Lower lobe of right lung (tissue), 2 donors: Measurements from ENCODE around the gene COX4I1. TPM values are rescaled to one million over a fixed set of nuclear protein-coding genes. Genes with fewer than 3 reads are reported as not detected.

ENCODE experiments used
- ATAC-seq, 2 donors: fragments of 200-7000 bp; cut with Tn5 transposase; one replicate each; pipeline ENCODE4 v1.9.1; 2020 to 2022; ENCODE audit warnings: mild to moderate bottlenecking in 2 of 2, moderate library complexity in 2 of 2
- DNase-seq: peaks from one replicate; pipeline ENCODE4 v3.0.0-alpha.2; 2020
- H3K27ac ChIP-seq: fragments of 200-600 bp; one replicate; pipeline ENCODE4 v1.8.0; 2022
- H3K27me3 ChIP-seq: fragments of 200-600 bp; one replicate; pipeline ENCODE4 v1.8.0; 2022; ENCODE audit warnings: low read depth
- H3K36me3 ChIP-seq: fragments of 200-600 bp; one replicate; pipeline ENCODE4 v1.8.0; 2022; ENCODE audit warnings: mild to moderate bottlenecking
- H3K4me1 ChIP-seq: fragments of 200-600 bp; one replicate; pipeline ENCODE4 v1.8.0; 2022
- H3K4me3 ChIP-seq: fragments of 200-600 bp; one replicate; pipeline ENCODE4 v1.8.0; 2022; ENCODE audit warnings: mild to moderate bottlenecking
- H3K9me3 ChIP-seq: fragments of 200-600 bp; one replicate; pipeline ENCODE4 v1.8.0; 2022
- intact Hi-C: fragments of 100-400 bp; cut with DNase I; formaldehyde crosslinking; loops from one replicate; pipeline ENCODE4 v1.11.0; 2022
- total RNA-seq: library from RNA; stranded (reverse); fragmentation: NEBNext Ultra II Directional; extraction: Animal tissue kit (Norgen Biotek cat#: 25700); gene quantifications from one replicate; pipeline ENCODE4 v1.2.1, GENCODE V29; 2021
- TF ChIP-seq, protein P1 (sequence below): fragments of 200-600 bp; IDR thresholded peaks from one replicate; pipeline ENCODE4 v1.8.0; 2022; ENCODE audit warnings: antibody characterized with exemption, mild to moderate bottlenecking
- donor health status: DM: no; HTN: yes; CAD: no; lungs with severe emphysema.

The COX4I1 gene
- total RNA-seq, 1 donor from 2014 or later = 391 TPM

- no peaks in the 10 kb centered on the region for H3K27me3 ChIP-seq
- intact Hi-C loops = no loop called here
- no peaks in the 10 kb centered on the region for H3K36me3 ChIP-seq
- ATAC-seq (no peak), DNase-seq (no peak)
- H3K9me3 ChIP-seq = no peaks in the 10 kb centered on the region
- H3K4me1 ChIP-seq = no peaks in the 10 kb centered on the region
- no peak overlapping the region for H3K4me3 ChIP-seq
- H3K27ac ChIP-seq = no peak overlapping the region
- TF ChIP-seq, protein P1, sequence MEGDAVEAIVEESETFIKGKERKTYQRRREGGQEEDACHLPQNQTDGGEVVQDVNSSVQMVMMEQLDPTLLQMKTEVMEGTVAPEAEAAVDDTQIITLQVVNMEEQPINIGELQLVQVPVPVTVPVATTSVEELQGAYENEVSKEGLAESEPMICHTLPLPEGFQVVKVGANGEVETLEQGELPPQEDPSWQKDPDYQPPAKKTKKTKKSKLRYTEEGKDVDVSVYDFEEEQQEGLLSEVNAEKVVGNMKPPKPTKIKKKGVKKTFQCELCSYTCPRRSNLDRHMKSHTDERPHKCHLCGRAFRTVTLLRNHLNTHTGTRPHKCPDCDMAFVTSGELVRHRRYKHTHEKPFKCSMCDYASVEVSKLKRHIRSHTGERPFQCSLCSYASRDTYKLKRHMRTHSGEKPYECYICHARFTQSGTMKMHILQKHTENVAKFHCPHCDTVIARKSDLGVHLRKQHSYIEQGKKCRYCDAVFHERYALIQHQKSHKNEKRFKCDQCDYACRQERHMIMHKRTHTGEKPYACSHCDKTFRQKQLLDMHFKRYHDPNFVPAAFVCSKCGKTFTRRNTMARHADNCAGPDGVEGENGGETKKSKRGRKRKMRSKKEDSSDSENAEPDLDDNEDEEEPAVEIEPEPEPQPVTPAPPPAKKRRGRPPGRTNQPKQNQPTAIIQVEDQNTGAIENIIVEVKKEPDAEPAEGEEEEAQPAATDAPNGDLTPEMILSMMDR = no peak
Observed at GRCh38 chr16:85856585-85856984, 57.1 kb downstream of the COX4I1 start.

Other genes with a start within 250 kb of the COX4I1 start
- 85.2 TPM for gene GSE1, start 186.4 kb upstream of the COX4I1 start, total RNA-seq
- gene GINS2, start 110.7 kb upstream of the COX4I1 start, total RNA-seq = 1.1 TPM
- 1.5 TPM for gene C16orf74, start 48.6 kb upstream of the COX4I1 start, total RNA-seq
- gene EMC8, start 151 bp upstream of the COX4I1 start, total RNA-seq = 21.9 TPM
- gene IRF8, start 99.5 kb downstream of the COX4I1 start, total RNA-seq = 67.9 TPM